Liver (tissue), 3 donors: ENCODE data around the gene TMEM254.

ENCODE experiments used
- CTCF ChIP-seq: fragments of 150-350 bp; IDR thresholded peaks from 2 replicates; pipeline ENCODE4 v1.5.1; 2017; ENCODE audit warnings: improper control_type of control experiment, low read depth, low read length; ENCODE audit not compliant: missing input control
- FOXA1 ChIP-seq: IDR thresholded peaks from 2 replicates; pipeline ENCODE4 v1.6.1; 2016; ENCODE audit warnings: antibody characterized with exemption
- HNF4G ChIP-seq: IDR thresholded peaks from 2 replicates; pipeline ENCODE4 v1.6.1; 2016; ENCODE audit warnings: antibody characterized with exemption
- JUND ChIP-seq, 2 donors: IDR thresholded peaks; 2 replicates each; pipeline ENCODE4 v1.6.1; 2016; ENCODE audit warnings: antibody characterized with exemption in 2 of 2
- NR2F2 ChIP-seq: IDR thresholded peaks from 2 replicates; pipeline ENCODE4 v1.6.1; 2016; ENCODE audit warnings: antibody characterized with exemption
- REST ChIP-seq: IDR thresholded peaks from 2 replicates; pipeline ENCODE4 v1.6.1; 2016; ENCODE audit warnings: antibody characterized with exemption, mild to moderate bottlenecking
- TAF1 ChIP-seq: conservative IDR thresholded peaks from 2 replicates; pipeline ENCODE4 v1.6.1; 2016; ENCODE audit warnings: antibody characterized with exemption, mild to moderate bottlenecking
- donor health status: healthy.
- donor health status: healthy.

GRCh38 chr10:80100861-80101695, 22.6 kb downstream of the TMEM254 start:
- no peak for TF ChIP-seq CTCF
- no peak for TF ChIP-seq TAF1
- TF ChIP-seq JUND (IDR thresholded peaks at IDR 0.05) = no peak
- TF ChIP-seq NR2F2 = no peak
- TF ChIP-seq HNF4G = no peak
- no peak for TF ChIP-seq REST
- no peak for TF ChIP-seq FOXA1
